ENCODE results near the gene NBPF3.

NBPF3 gene

DNA sequence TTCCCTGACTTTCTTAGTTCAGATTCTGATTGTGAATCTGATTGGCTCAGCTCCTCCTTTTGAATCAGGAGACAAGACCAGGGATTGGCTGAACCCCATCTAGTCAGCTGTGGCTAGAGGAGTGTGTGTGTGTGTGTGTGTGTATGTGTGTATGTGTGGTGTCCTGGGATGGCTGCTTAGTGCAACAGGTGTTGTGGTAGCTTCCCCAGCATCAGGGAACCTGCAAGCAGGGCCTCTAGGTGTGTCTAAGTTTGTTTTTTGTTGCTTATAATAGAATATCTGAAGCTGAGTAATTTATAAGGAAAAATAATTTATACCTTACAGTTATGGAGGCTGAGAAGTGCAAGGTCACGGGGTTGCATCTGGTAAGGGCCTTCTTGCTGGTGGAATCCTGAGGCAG is 56.1 kb downstream of the NBPF3 start:
- no peaks in the 10 kb centered on the region for H3K9me2 ChIP-seq (replicated peaks; ENCODE audit: control insufficient read depth, low read length)
- H3F3A ChIP-seq (ENCODE audit: control insufficient read depth, insufficient read depth): no peaks in the 10 kb centered on the region
- H4K20me1 ChIP-seq (ENCODE audit: control insufficient read depth, insufficient read depth, low read depth, low read length): no peaks in the 10 kb centered on the region
- peaks cover 13% of the 10 kb centered on the region; the same call in 1 of the 2 replicates for H3K27me3 ChIP-seq (ENCODE audit: control insufficient read depth, low read length)
- H3K27ac ChIP-seq (ENCODE audit: low read depth, low read length): no peak overlapping the region
- TF ChIP-seq EZH2phosphoT487 (IDR thresholded peaks at IDR 0.05; ENCODE audit: borderline replicate concordance, low read length): no peak
- TF ChIP-seq, protein P1, sequence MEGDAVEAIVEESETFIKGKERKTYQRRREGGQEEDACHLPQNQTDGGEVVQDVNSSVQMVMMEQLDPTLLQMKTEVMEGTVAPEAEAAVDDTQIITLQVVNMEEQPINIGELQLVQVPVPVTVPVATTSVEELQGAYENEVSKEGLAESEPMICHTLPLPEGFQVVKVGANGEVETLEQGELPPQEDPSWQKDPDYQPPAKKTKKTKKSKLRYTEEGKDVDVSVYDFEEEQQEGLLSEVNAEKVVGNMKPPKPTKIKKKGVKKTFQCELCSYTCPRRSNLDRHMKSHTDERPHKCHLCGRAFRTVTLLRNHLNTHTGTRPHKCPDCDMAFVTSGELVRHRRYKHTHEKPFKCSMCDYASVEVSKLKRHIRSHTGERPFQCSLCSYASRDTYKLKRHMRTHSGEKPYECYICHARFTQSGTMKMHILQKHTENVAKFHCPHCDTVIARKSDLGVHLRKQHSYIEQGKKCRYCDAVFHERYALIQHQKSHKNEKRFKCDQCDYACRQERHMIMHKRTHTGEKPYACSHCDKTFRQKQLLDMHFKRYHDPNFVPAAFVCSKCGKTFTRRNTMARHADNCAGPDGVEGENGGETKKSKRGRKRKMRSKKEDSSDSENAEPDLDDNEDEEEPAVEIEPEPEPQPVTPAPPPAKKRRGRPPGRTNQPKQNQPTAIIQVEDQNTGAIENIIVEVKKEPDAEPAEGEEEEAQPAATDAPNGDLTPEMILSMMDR (IDR thresholded peaks at IDR 0.05; ENCODE audit: low read depth, low read length, poor library complexity, severe bottlenecking): no peak
- no peaks in the 10 kb centered on the region for H3K4me1 ChIP-seq (ENCODE audit: control insufficient read depth, low read length)
- H3K36me3 ChIP-seq (ENCODE audit: control insufficient read depth, low read length): no peaks in the 10 kb centered on the region
- H3K4me3 ChIP-seq (ENCODE audit: low read length): no peak overlapping the region
- H3K4me2 ChIP-seq (ENCODE audit: low read length): no peak overlapping the region
- H3K9me3 ChIP-seq (ENCODE audit: control insufficient read depth, insufficient read depth, low read length): no peaks in the 10 kb centered on the region
- H3K79me2 ChIP-seq (ENCODE audit: control insufficient read depth, low read length): no peaks in the 10 kb centered on the region

DNA sequence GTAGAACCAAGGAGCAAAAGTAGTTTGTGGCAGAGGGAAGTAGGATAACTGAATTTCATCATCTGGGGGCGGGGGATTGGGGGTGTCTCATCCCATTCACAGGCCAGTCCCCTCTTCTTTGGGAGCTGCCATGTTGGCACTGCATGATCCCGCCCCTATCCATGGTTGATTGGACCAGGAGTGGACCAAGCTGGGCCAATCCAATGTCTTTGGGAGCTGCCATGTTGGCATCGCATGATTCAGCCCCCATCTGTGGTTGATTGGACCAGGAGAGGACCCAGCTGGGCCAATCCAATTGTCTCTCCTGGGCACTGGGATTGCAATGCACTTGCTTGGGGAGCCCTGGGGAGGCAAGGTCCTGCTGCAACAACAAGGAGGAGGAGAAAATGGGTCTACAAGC is 56.9 kb downstream of the NBPF3 start:
- no peaks in the 10 kb centered on the region for H3K9me3 ChIP-seq (ENCODE audit: control insufficient read depth, insufficient read depth, low read length)
- no peak overlapping the region for H3K4me2 ChIP-seq (ENCODE audit: low read length)
- H3K4me3 ChIP-seq (ENCODE audit: low read length): no peak overlapping the region
- H3K36me3 ChIP-seq (ENCODE audit: control insufficient read depth, low read length): no peaks in the 10 kb centered on the region
- H4K20me1 ChIP-seq (ENCODE audit: control insufficient read depth, insufficient read depth, low read depth, low read length): no peaks in the 10 kb centered on the region
- TF ChIP-seq, protein P1 (IDR thresholded peaks at IDR 0.05; ENCODE audit: low read depth, low read length, poor library complexity, severe bottlenecking): no peak
- no peak for TF ChIP-seq EZH2phosphoT487 (IDR thresholded peaks at IDR 0.05; ENCODE audit: borderline replicate concordance, low read length)
- no peaks in the 10 kb centered on the region for H3K4me1 ChIP-seq (ENCODE audit: control insufficient read depth, low read length)
- H3K27ac ChIP-seq (ENCODE audit: low read depth, low read length): no peak overlapping the region
- H3K27me3 ChIP-seq (ENCODE audit: control insufficient read depth, low read length): peaks cover 10% of the 10 kb centered on the region; the same call in 1 of the 2 replicates
- H3K9me2 ChIP-seq (replicated peaks; ENCODE audit: control insufficient read depth, low read length): no peaks in the 10 kb centered on the region
- H3K79me2 ChIP-seq (ENCODE audit: control insufficient read depth, low read length): no peaks in the 10 kb centered on the region
- H3F3A ChIP-seq (ENCODE audit: control insufficient read depth, insufficient read depth): no peaks in the 10 kb centered on the region

DNA sequence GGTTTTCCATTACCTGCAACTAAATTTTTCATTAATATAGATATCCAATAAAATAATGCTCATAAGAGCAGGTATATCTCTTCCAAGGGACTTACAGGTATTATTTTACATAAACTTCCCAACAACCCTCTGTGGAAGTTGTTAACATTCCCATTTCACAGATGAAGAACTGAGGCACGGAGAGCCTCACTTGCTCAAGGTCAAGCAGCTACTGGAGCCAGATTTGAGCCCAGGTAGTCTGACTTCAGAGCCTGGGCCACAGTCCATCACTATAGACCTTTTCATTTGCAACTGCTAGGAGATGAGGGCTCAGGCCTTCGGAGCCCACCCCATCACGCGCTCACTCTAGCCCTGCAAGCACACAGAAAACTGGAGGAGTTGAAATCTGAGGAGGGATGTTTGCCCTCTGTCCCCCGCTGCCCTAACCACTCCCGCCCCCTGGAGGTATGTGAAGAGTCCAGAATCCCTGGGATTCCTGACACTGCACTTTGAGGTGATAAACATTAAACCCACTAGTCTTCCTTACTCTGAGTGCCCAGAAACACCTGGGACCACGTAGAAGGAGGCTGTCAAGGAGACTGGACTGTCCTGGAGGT is 57.6 kb downstream of the NBPF3 start:
- H3K9me3 ChIP-seq (ENCODE audit: control insufficient read depth, insufficient read depth, low read length): no peaks in the 10 kb centered on the region
- H3K27me3 ChIP-seq (ENCODE audit: control insufficient read depth, low read length): peaks cover 7% of the 10 kb centered on the region; the same call in 1 of the 2 replicates
- H4K20me1 ChIP-seq (ENCODE audit: control insufficient read depth, insufficient read depth, low read depth, low read length): no peaks in the 10 kb centered on the region
- no peaks in the 10 kb centered on the region for H3K36me3 ChIP-seq (ENCODE audit: control insufficient read depth, low read length)
- H3F3A ChIP-seq (ENCODE audit: control insufficient read depth, insufficient read depth): no peaks in the 10 kb centered on the region
- H3K9me2 ChIP-seq (replicated peaks; ENCODE audit: control insufficient read depth, low read length): no peaks in the 10 kb centered on the region
- H3K4me3 ChIP-seq (ENCODE audit: low read length): no peak overlapping the region
- TF ChIP-seq, protein P1 (IDR thresholded peaks at IDR 0.05; ENCODE audit: low read depth, low read length, poor library complexity, severe bottlenecking): no peak
- TF ChIP-seq EZH2phosphoT487 (IDR thresholded peaks at IDR 0.05; ENCODE audit: borderline replicate concordance, low read length): no peak
- no peaks in the 10 kb centered on the region for H3K4me1 ChIP-seq (ENCODE audit: control insufficient read depth, low read length)
- no peak overlapping the region for H3K27ac ChIP-seq (ENCODE audit: low read depth, low read length)
- H3K4me2 ChIP-seq (ENCODE audit: low read length): no peak overlapping the region
- no peaks in the 10 kb centered on the region for H3K79me2 ChIP-seq (ENCODE audit: control insufficient read depth, low read length)

Data from DOHH2 (cell line).